GM19467 (cell line): ENCODE results near the gene NHSL1.

Experiments used
- ATAC-seq: cut with Tn5 transposase; IDR thresholded peaks from one replicate; pipeline ENCODE4 v1.9.1; 2021; ENCODE audit warnings: mild to moderate bottlenecking, moderate library complexity; ENCODE audit not compliant: unreplicated experiment

The NHSL1 gene

GRCh38 chr6:138467901-138468300 lies 31.4 kb downstream of the NHSL1 start:
- no peak for ATAC-seq

- ATAC-seq: no peak
These were observed 34.2 kb downstream of the NHSL1 start for GRCh38 chr6:138465007-138465645.

GRCh38 chr6:138464085-138464484 lies 35.2 kb downstream of the NHSL1 start:
- no peak for ATAC-seq

GRCh38 chr6:138461647-138462046 lies 37.6 kb downstream of the NHSL1 start:
- no peak for ATAC-seq

- no peak for ATAC-seq
These were observed 42.9 kb downstream of the NHSL1 start for GRCh38 chr6:138456401-138456790.

- ATAC-seq: peak; percentile 98
These were observed 43.4 kb downstream of the NHSL1 start for GRCh38 chr6:138455746-138456400.

GRCh38 chr6:138454981-138455706 lies 44.1 kb downstream of the NHSL1 start:
- no peak for ATAC-seq

- ATAC-seq: no peak
These were observed 48.3 kb downstream of the NHSL1 start for GRCh38 chr6:138451043-138451442.

- ATAC-seq: no peak
These were observed 48.8 kb downstream of the NHSL1 start for GRCh38 chr6:138450445-138450844.

- no peak for ATAC-seq
These were observed 52.5 kb downstream of the NHSL1 start for GRCh38 chr6:138446821-138447220.

GRCh38 chr6:138443979-138444378 lies 55.3 kb downstream of the NHSL1 start:
- no peak for ATAC-seq

GRCh38 chr6:138442663-138443062 lies 56.6 kb downstream of the NHSL1 start:
- no peak for ATAC-seq

GRCh38 chr6:138441965-138442364 lies 57.3 kb downstream of the NHSL1 start:
- ATAC-seq: no peak

GRCh38 chr6:138440758-138441357 lies 58.4 kb downstream of the NHSL1 start:
- ATAC-seq: no peak

- no peak for ATAC-seq
These were observed 59.0 kb downstream of the NHSL1 start for GRCh38 chr6:138440296-138440695.

- ATAC-seq: no peak
These were observed 59.7 kb downstream of the NHSL1 start for GRCh38 chr6:138439546-138439945.

GRCh38 chr6:138434925-138435324 lies 64.4 kb downstream of the NHSL1 start:
- ATAC-seq: no peak

- ATAC-seq: no peak
These were observed 65.2 kb downstream of the NHSL1 start for GRCh38 chr6:138434096-138434495.

- ATAC-seq: no peak
These were observed 67.3 kb downstream of the NHSL1 start for GRCh38 chr6:138432063-138432356.

GRCh38 chr6:138431256-138432062 lies 67.8 kb downstream of the NHSL1 start:
- ATAC-seq: no peak
